ENCODE data around the gene REXO5. TPM values are rescaled to one million over a fixed set of nuclear protein-coding genes. Genes with fewer than 3 reads are reported as not detected.

REXO5 gene
- total RNA-seq, 4 donors from 2014 or later = 2.0 to 10.6 (median 6.2) TPM

DNA sequence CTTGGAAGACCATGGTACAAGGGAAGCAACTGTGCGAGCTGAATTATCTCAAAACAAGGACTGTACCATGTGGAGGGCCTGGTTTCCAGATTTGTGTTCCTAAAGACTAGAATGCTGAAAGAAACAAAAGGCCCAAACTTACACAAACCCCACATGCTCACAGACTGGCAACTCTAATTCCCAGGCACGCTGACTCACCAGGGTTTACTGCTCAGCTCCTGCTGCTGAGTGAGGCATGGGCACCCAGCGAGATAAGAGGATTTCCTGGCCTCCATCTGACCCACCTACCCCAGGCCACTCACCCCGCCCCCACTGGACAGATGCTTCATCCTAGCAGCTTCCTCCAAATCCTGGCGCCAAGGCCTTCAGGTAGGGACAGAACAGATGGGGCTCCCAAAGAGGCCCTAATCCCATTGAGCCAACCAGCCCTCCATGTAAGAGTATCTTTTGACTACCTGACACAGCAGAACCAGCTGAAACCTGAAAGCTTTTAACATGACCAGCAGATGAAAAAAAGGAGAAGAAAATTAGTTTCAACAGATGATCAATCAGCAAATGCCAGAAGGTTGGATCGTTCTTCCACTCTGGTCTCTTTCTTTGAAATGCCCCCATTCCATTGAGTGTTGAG lies 59.9 kb downstream of the REXO5 start:
- peak in 1 of 2 donors; percentile 87 for DNase-seq (ENCODE audit: low spot score in 2 of 2)
- intact Hi-C loops (cut with DNase I; ENCODE audit: low total_unique reads) = no loop called here
- no peak overlapping the region for H3K4me3 ChIP-seq (ENCODE audit: low read depth, poor library complexity, severe bottlenecking)
- WGBS, 2 donors = 45 to 52% methylated on average over 6 of the region's 6 CpGs
- TF ChIP-seq, protein P1, sequence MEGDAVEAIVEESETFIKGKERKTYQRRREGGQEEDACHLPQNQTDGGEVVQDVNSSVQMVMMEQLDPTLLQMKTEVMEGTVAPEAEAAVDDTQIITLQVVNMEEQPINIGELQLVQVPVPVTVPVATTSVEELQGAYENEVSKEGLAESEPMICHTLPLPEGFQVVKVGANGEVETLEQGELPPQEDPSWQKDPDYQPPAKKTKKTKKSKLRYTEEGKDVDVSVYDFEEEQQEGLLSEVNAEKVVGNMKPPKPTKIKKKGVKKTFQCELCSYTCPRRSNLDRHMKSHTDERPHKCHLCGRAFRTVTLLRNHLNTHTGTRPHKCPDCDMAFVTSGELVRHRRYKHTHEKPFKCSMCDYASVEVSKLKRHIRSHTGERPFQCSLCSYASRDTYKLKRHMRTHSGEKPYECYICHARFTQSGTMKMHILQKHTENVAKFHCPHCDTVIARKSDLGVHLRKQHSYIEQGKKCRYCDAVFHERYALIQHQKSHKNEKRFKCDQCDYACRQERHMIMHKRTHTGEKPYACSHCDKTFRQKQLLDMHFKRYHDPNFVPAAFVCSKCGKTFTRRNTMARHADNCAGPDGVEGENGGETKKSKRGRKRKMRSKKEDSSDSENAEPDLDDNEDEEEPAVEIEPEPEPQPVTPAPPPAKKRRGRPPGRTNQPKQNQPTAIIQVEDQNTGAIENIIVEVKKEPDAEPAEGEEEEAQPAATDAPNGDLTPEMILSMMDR (IDR thresholded peaks at IDR 0.05) = no peak
- no peak for TF ChIP-seq POLR2A (IDR thresholded peaks at IDR 0.05)

DNA sequence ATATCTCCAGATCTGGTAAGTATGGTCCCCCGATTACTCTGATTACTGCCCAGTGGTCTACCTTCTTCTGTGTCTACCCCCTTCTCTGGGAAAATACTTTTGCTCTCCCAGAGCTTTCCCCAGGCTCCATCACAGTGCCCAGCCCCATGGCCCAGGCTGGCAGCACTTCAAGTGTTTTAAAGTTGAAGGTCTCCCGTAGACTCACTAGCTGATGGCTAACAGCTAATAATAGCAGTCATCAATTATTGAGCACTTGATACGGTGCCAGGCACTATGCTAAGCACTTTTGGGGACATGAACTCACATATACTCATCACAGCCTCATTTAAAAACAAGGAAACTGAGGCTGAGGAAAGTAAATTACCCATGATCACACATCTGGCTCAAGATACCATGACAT lies 60.5 kb downstream of the REXO5 start:
- peak in 1 of 2 donors; percentile 34 for DNase-seq (ENCODE audit: low spot score in 2 of 2)
- TF ChIP-seq POLR2A (IDR thresholded peaks at IDR 0.05) = no peak
- TF ChIP-seq, protein P1 (IDR thresholded peaks at IDR 0.05) = no peak
- WGBS, 2 donors = 71 to 73% methylated on average over 3 of the region's 3 CpGs
- intact Hi-C loops (cut with DNase I; ENCODE audit: low total_unique reads) = no loop called here
- H3K4me3 ChIP-seq (ENCODE audit: low read depth, poor library complexity, severe bottlenecking) = no peak overlapping the region

DNA sequence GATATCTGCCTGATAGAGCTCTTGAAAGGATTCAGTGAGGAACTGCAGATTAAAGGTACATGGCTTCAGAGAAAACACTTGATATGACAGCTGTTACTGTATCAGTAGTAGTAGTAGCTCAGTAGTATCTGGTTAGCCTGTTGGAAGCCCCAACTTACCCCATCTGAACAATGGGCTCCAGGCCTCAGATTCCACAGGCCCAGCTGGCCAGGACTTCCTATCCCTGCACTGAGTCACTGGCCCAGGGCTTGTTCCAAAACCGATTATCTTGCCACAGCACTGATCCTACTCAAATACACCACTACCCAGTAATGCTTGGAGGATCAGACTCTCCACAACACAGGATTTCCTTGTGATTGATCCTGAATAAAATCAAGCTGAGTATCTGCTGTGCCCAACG lies 61.3 kb downstream of the REXO5 start:
- H3K4me3 ChIP-seq (ENCODE audit: low read depth, poor library complexity, severe bottlenecking) = no peak overlapping the region
- intact Hi-C loops (cut with DNase I; ENCODE audit: low total_unique reads) = no loop called here
- WGBS, 2 donors = 35 to 48% methylated on average over 2 of the region's 2 CpGs
- peak in 1 of 2 donors; percentile 77 for DNase-seq (ENCODE audit: low spot score in 2 of 2)
- TF ChIP-seq, protein P1 (IDR thresholded peaks at IDR 0.05) = no peak
- TF ChIP-seq POLR2A (IDR thresholded peaks at IDR 0.05) = no peak

DNA sequence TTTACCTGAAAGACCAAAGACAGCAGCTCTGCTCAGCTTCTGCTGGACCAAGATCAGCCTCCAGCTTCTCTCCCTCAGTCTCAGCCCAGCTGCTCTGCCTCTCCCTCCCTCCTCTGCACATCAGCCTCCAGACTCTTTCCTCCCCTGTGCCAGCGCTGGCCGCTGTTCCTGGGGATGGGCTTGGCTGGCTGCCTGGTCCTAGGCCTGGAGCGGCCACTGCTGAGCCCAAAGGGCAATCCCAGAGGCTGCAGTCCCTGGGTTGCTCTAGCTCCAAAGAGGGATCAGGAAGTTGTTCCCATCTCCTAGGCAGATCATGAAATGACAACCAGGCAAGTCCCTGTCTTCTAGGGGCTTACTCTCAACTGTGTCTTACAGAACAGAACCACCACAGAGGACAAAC lies 62.6 kb downstream of the REXO5 start:
- H3K4me3 ChIP-seq (ENCODE audit: low read depth, poor library complexity, severe bottlenecking) = no peak overlapping the region
- intact Hi-C loops (cut with DNase I; ENCODE audit: low total_unique reads) = no loop called here
- TF ChIP-seq, protein P1 (IDR thresholded peaks at IDR 0.05) = no peak
- no peak for TF ChIP-seq POLR2A (IDR thresholded peaks at IDR 0.05)
- DNase-seq (ENCODE audit: low spot score in 2 of 2) = peak; percentile 50 to 96
- 7 to 9% methylated on average over 3 of the region's 3 CpGs for WGBS, 2 donors

DNA sequence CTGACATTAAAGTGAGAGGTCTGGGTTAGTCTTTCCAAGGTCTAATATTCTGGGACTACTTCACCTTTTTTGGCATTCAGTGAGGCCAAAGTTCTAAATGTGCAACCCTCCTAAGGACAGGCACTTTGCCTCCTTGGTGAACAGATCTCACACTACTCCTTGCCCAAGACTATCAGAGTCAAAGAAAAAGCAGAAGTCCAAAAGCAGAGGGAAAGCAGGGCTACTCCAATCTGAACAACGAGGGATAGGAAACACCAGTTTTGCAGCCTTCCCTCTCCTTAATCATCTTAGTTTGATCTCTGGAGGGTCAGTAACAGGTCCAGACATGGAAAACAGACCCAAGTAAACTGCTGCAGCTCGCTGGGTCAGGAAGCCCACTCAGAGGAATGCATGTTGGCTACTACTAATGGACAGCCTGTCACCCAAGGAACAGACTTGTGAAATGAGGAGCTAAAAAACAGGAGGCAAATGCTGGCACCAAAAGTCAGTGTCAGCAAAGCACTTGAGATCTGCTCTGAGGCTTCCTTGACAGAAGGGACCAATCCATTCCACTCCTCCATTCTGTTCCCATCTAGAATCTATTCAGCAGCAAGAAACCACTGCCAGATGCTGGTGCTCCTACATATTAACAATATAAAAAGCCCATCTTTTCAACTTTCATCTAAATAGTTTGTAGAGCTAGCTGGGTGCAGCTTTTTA lies 63.9 kb downstream of the REXO5 start:
- TF ChIP-seq, protein P1 (IDR thresholded peaks at IDR 0.05) = no peak
- TF ChIP-seq POLR2A (IDR thresholded peaks at IDR 0.05) = no peak
- H3K4me3 ChIP-seq (ENCODE audit: low read depth, poor library complexity, severe bottlenecking) = no peak overlapping the region
- intact Hi-C loops (cut with DNase I; ENCODE audit: low total_unique reads) = no loop called here
- peak in 1 of 2 donors; percentile 45 for DNase-seq (ENCODE audit: low spot score in 2 of 2)
- 46 to 56% methylated on average over 2 of the region's 2 CpGs for WGBS, 2 donors

Measured in lower leg skin (tissue), 4 donors.